Gastrocnemius medialis (tissue), 4 donors: ENCODE data around the gene DDX1. TPM values are rescaled to one million over a fixed set of nuclear protein-coding genes. Genes with fewer than 3 reads are reported as not detected.

Experiments used
- ATAC-seq, 2 donors: fragments of 150-250 bp; one replicate each; pipeline ENCODE4 v1.9.1; 2016
- DNase-seq, 2 donors: peaks; one replicate each; pipeline ENCODE4 v3.0.0-alpha.2; 2019
- H3K27ac ChIP-seq, 4 donors: fragments of 200-600 bp; sonication (generic); 1 replicate in 1 of 4; 2 replicates in 3 of 4; pipeline ENCODE4 v1.5.1; 2016 to 2018; ENCODE audit warnings: mild to moderate bottlenecking in 2 of 4, moderate library complexity in 1 of 4
- H3K27me3 ChIP-seq, 3 donors: fragments of 200-600 bp; sonication (generic) in 2 of 3; 1 replicate in 1 of 3; 2 replicates in 2 of 3; pipeline versions ENCODE4 v1.5.1 to v1.6.0; 2016 to 2019; ENCODE audit warnings: mild to moderate bottlenecking in 1 of 3, moderate library complexity in 1 of 3
- H3K36me3 ChIP-seq, 2 donors: fragments of 200-600 bp; sonication (generic) in 1 of 2; one replicate each; pipeline ENCODE4 v1.5.1; 2017 to 2018
- H3K4me1 ChIP-seq, 2 donors: fragments of 200-600 bp; sonication (generic) in 1 of 2; one replicate each; pipeline ENCODE4 v1.5.1; 2016 to 2017; ENCODE audit warnings: mild to moderate bottlenecking in 2 of 2
- H3K4me3 ChIP-seq, 4 donors: fragments of 200-600 bp; sonication (generic) in 3 of 4; 1 replicate in 1 of 4; 2 replicates in 3 of 4; pipeline ENCODE4 v1.5.1; 2016 to 2019; ENCODE audit warnings: mild to moderate bottlenecking in 2 of 4
- H3K9me3 ChIP-seq, 3 donors: fragments of 200-600 bp; sonication (generic) in 2 of 3; 1 replicate in 1 of 3; 2 replicates in 2 of 3; pipeline ENCODE4 v1.5.1; 2016 to 2019
- POLR2A ChIP-seq, 2 donors: fragments of 450-650 bp; IDR thresholded peaks; one replicate each; pipeline ENCODE4 v1.6.1; 2017; ENCODE audit warnings: antibody characterized with exemption in 2 of 2, mild to moderate bottlenecking in 2 of 2, moderate library complexity in 2 of 2
- in situ Hi-C, 4 donors: fragments of 200-750 bp; cut with MboI; loops; one replicate each; pipeline versions ENCODE4 v1.15.0 to v1.8.0; 2017; ENCODE audit warnings: low sequenced_read_pairs in 4 of 4
- intact Hi-C: fragments of 100-400 bp; cut with DNase I; formaldehyde crosslinking; loops from one replicate; pipeline ENCODE4 v1.15.1; 2023; ENCODE audit warnings: low total_unique reads
- total RNA-seq, 4 donors: library from RNA; depleted of rRNA; stranded (reverse); fragments of >200 nt; gene quantifications; one replicate each; pipeline versions ENCODE4 v1.1.0 to v1.2.3, GENCODE V29; 2016
- TF ChIP-seq, protein P1 (sequence below), 5 experiments: fragments of 450-650 bp in 3 of 5; fragments of 200-600 bp in 2 of 5; sonication (generic) in 2 of 5; IDR thresholded peaks in 4 of 5; conservative IDR thresholded peaks in 1 of 5; 1 replicate in 4 of 5; 2 replicates in 1 of 5; pipeline ENCODE4 v1.5.1; 2016 to 2019; ENCODE audit warnings: antibody characterized with exemption in 5 of 5, mild to moderate bottlenecking in 3 of 5, moderate library complexity in 3 of 5

Gene DDX1
- total RNA-seq, 4 donors from 2014 or later: 72.8 to 108 (median 88.6) TPM

- no peaks in the 10 kb centered on the region for H3K9me3 ChIP-seq
- in situ Hi-C loops: no loop called here
- no peak overlapping the region for H3K4me3 ChIP-seq
- H3K4me1 ChIP-seq: no peaks in the 10 kb centered on the region
- no peak for DNase-seq
- no peaks in the 10 kb centered on the region for H3K36me3 ChIP-seq
- ATAC-seq: no peak
- H3K27me3 ChIP-seq: peaks cover 0 to 4% (median 0%) of the 10 kb centered on the region in 3 donors
- intact Hi-C loops: no loop called here
- no peak overlapping the region for H3K27ac ChIP-seq
- TF ChIP-seq POLR2A (IDR thresholded peaks at IDR 0.05): no peak
- TF ChIP-seq, protein P1, sequence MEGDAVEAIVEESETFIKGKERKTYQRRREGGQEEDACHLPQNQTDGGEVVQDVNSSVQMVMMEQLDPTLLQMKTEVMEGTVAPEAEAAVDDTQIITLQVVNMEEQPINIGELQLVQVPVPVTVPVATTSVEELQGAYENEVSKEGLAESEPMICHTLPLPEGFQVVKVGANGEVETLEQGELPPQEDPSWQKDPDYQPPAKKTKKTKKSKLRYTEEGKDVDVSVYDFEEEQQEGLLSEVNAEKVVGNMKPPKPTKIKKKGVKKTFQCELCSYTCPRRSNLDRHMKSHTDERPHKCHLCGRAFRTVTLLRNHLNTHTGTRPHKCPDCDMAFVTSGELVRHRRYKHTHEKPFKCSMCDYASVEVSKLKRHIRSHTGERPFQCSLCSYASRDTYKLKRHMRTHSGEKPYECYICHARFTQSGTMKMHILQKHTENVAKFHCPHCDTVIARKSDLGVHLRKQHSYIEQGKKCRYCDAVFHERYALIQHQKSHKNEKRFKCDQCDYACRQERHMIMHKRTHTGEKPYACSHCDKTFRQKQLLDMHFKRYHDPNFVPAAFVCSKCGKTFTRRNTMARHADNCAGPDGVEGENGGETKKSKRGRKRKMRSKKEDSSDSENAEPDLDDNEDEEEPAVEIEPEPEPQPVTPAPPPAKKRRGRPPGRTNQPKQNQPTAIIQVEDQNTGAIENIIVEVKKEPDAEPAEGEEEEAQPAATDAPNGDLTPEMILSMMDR (IDR thresholded peaks at IDR 0.05 in 4 of 5, conservative IDR thresholded peaks at IDR 0.05 in 1 of 5): no peak
Measured at GRCh38 chr2:15584767-15585469, 6.8 kb upstream of the DDX1 start.

- in situ Hi-C loops (no loop called here), intact Hi-C loops (no loop called here)
- no peak for TF ChIP-seq POLR2A (IDR thresholded peaks at IDR 0.05)
- TF ChIP-seq, protein P1 (IDR thresholded peaks at IDR 0.05 in 4 of 5, conservative IDR thresholded peaks at IDR 0.05 in 1 of 5): peak in 4 of 5 experiments; percentile 11 to 57 (median 40)
- Histone ChIP-seq H3K27me3 (peaks cover 0 to 4% (median 0%) of the 10 kb centered on the region in 3 donors), H3K9me3 (no peaks in the 10 kb centered on the region), H3K4me3 (no peak overlapping the region), H3K36me3 (no peaks in the 10 kb centered on the region), H3K4me1 (peaks cover 12 to 14% of the 10 kb centered on the region in 2 donors), H3K27ac (no peak overlapping the region)
- DNase-seq (peak; percentile 28 to 59), ATAC-seq (peak in 1 of 2 donors; percentile 37)
Measured at GRCh38 chr2:15588329-15588919, 3.2 kb upstream of the DDX1 start.

- Histone ChIP-seq H3K4me3 (peak overlapping the region; percentile 84 to 96 (median 94)), H3K36me3 (peaks cover 0 to 14% of the 10 kb centered on the region in 2 donors), H3K4me1 (peaks cover 21 to 27% of the 10 kb centered on the region in 2 donors), H3K9me3 (no peaks in the 10 kb centered on the region), H3K27ac (peak overlapping the region; percentile 89 to 96 (median 93)), H3K27me3 (no peaks in the 10 kb centered on the region)
- intact Hi-C loops (loop anchor here (1.0 kb wide), 1 partner anchor 30 kb away; the partner anchor contains the start of gene NBAS), in situ Hi-C loops (no loop called here)
- DNase-seq: no peak
- ATAC-seq: peak; percentile 47 to 53
- TF ChIP-seq POLR2A (IDR thresholded peaks at IDR 0.05): no peak
- TF ChIP-seq, protein P1 (IDR thresholded peaks at IDR 0.05 in 4 of 5, conservative IDR thresholded peaks at IDR 0.05 in 1 of 5): no peak
Measured at GRCh38 chr2:15591373-15591691, 336 bp upstream of the DDX1 start.

GRCh38 chr2:15593327-15593705 is 1.6 kb downstream of the DDX1 start:
- Histone ChIP-seq H3K27ac (peak overlapping the region in 1 of 4 donors; percentile 5), H3K9me3 (no peaks in the 10 kb centered on the region), H3K4me1 (peaks cover 21 to 27% of the 10 kb centered on the region in 2 donors), H3K36me3 (peaks cover 0 to 33% of the 10 kb centered on the region in 2 donors), H3K27me3 (no peaks in the 10 kb centered on the region), H3K4me3 (peak overlapping the region in 2 of 4 donors; percentile 84 to 92)
- ATAC-seq (no peak), DNase-seq (no peak)
- no peak for TF ChIP-seq POLR2A (IDR thresholded peaks at IDR 0.05)
- TF ChIP-seq, protein P1 (IDR thresholded peaks at IDR 0.05 in 4 of 5, conservative IDR thresholded peaks at IDR 0.05 in 1 of 5): no peak
- in situ Hi-C loops (no loop called here), intact Hi-C loops (no loop called here)
